GM21737 (cell line): Measurements from ENCODE around the gene JARID2.
"Not testable (repeated sequence)": the region's sequence is repeated elsewhere in the genome, so short reads cannot be mapped to it uniquely, and the experiment has no call there.

ENCODE experiments used
- ATAC-seq: cut with Tn5 transposase; IDR thresholded peaks from one replicate; pipeline ENCODE4 v1.9.1; 2021; ENCODE audit warnings: mild to moderate bottlenecking, moderate library complexity; ENCODE audit not compliant: unreplicated experiment

The JARID2 gene

GRCh38 chr6:15305909-15306308 lies 60.0 kb downstream of the JARID2 start:
- ATAC-seq = no peak

- ATAC-seq = no peak
Measured at GRCh38 chr6:15308435-15309213, 62.8 kb downstream of the JARID2 start.

GRCh38 chr6:15309611-15310283 lies 63.9 kb downstream of the JARID2 start:
- no peak for ATAC-seq

- ATAC-seq = no peak
Measured at GRCh38 chr6:15310680-15311079, 64.8 kb downstream of the JARID2 start.

- no peak for ATAC-seq
Measured at GRCh38 chr6:15312500-15312899, 66.6 kb downstream of the JARID2 start.

- no peak for ATAC-seq
Measured at GRCh38 chr6:15313367-15313766, 67.5 kb downstream of the JARID2 start.

- no peak for ATAC-seq
Measured at GRCh38 chr6:15316754-15317153, 70.9 kb downstream of the JARID2 start.

GRCh38 chr6:15317251-15317650 lies 71.4 kb downstream of the JARID2 start:
- no peak for ATAC-seq

- no peak for ATAC-seq
Measured at GRCh38 chr6:15317934-15318902, 72.3 kb downstream of the JARID2 start.

- no peak for ATAC-seq
Measured at GRCh38 chr6:15319677-15320076, 73.8 kb downstream of the JARID2 start.

- ATAC-seq = no peak
Measured at GRCh38 chr6:15320693-15321092, 74.8 kb downstream of the JARID2 start.

- ATAC-seq = no peak
Measured at GRCh38 chr6:15322184-15322583, 76.3 kb downstream of the JARID2 start.

- no peak for ATAC-seq
Measured at GRCh38 chr6:15322781-15323536, 77.1 kb downstream of the JARID2 start.

GRCh38 chr6:15323611-15324010 lies 77.7 kb downstream of the JARID2 start:
- ATAC-seq = not testable (repeated sequence)

- no peak for ATAC-seq
Measured at GRCh38 chr6:15324427-15324985, 78.6 kb downstream of the JARID2 start.

- no peak for ATAC-seq
Measured at GRCh38 chr6:15325540-15325955, 79.7 kb downstream of the JARID2 start.

GRCh38 chr6:15326067-15326614 lies 80.3 kb downstream of the JARID2 start:
- no peak for ATAC-seq

GRCh38 chr6:15327271-15327670 lies 81.4 kb downstream of the JARID2 start:
- ATAC-seq = no peak

GRCh38 chr6:15329197-15329671 lies 83.4 kb downstream of the JARID2 start:
- no peak for ATAC-seq
